GM21825 (cell line): Measurements from ENCODE around the gene KLF18.
"Not testable (repeated sequence)": the region's sequence is repeated elsewhere in the genome, so short reads cannot be mapped to it uniquely, and the experiment has no call there.

ENCODE experiments used
- ATAC-seq: cut with Tn5 transposase; IDR thresholded peaks from one replicate; pipeline ENCODE4 v1.9.1; 2021; ENCODE audit warnings: mild to moderate bottlenecking, moderate library complexity; ENCODE audit not compliant: unreplicated experiment

KLF18 gene

GRCh38 chr1:44120398-44120949 is 21.0 kb downstream of the KLF18 start:
- no peak for ATAC-seq

- ATAC-seq, result no peak
Observed at GRCh38 chr1:44119525-44119924, 21.9 kb downstream of the KLF18 start.

GRCh38 chr1:44118682-44119081 is 22.7 kb downstream of the KLF18 start, which contains the start of gene KLF17:
Gene KLF17, plus strand, starts transcription at chr1:44118821. Its CDS starts 87 bp downstream, at chr1:44118908.
- no peak for ATAC-seq

- ATAC-seq, result not testable (repeated sequence)
Observed at GRCh38 chr1:44117272-44117671, 24.2 kb downstream of the KLF18 start.

- no peak for ATAC-seq
Observed at GRCh38 chr1:44114098-44114497, 27.3 kb downstream of the KLF18 start.

GRCh38 chr1:44113095-44113609 is 28.3 kb downstream of the KLF18 start:
- ATAC-seq, result no peak

GRCh38 chr1:44112486-44112885 is 28.9 kb downstream of the KLF18 start:
- no peak for ATAC-seq

- no peak for ATAC-seq
Observed at GRCh38 chr1:44111861-44112260, 29.6 kb downstream of the KLF18 start.

GRCh38 chr1:44110916-44111315 is 30.5 kb downstream of the KLF18 start:
- ATAC-seq, result no peak

GRCh38 chr1:44108971-44109370 is 32.5 kb downstream of the KLF18 start:
- no peak for ATAC-seq

GRCh38 chr1:44108241-44108640 is 33.2 kb downstream of the KLF18 start:
- no peak for ATAC-seq

- ATAC-seq, result no peak
Observed at GRCh38 chr1:44105810-44106209, 35.6 kb downstream of the KLF18 start.

- ATAC-seq, result no peak
Observed at GRCh38 chr1:44103270-44104131, 37.9 kb downstream of the KLF18 start.

GRCh38 chr1:44101328-44101727 is 40.1 kb downstream of the KLF18 start:
- ATAC-seq, result no peak

GRCh38 chr1:44100183-44100868 is 41.1 kb downstream of the KLF18 start:
- ATAC-seq, result no peak

- ATAC-seq, result no peak
Observed at GRCh38 chr1:44094047-44094446, 47.4 kb downstream of the KLF18 start.

GRCh38 chr1:44090429-44091252 is 50.8 kb downstream of the KLF18 start:
- no peak for ATAC-seq

GRCh38 chr1:44089371-44090048 is 51.9 kb downstream of the KLF18 start:
- ATAC-seq, result no peak
